GM12878 (cell line): Measurements from ENCODE around the gene SRGAP2C. TPM values are rescaled to one million over a fixed set of nuclear protein-coding genes. Genes with fewer than 3 reads are reported as not detected.
"Not testable (repeated sequence)": the region's sequence is repeated elsewhere in the genome, so short reads cannot be mapped to it uniquely, and the experiment has no call there.

Experiments
- ATAC-seq: fragments of 200-7000 bp; cut with Tn5 transposase; 3 replicates; pipeline ENCODE4 v1.9.1; 2020; ENCODE audit warnings: mild to moderate bottlenecking, moderate library complexity
- BruUV-seq: library from RNA; stranded (reverse); fragments of 400-500 nt; replicated peaks from 2 replicates; lab custom pipeline; 2021; lab: Mats Ljungman, UMichigan
- CTCF ChIA-PET: fragments of 300-600 bp; sonication (Branson Sonifier 250); formaldehyde crosslinking; extraction: SDS; loops from one replicate; lab custom pipeline; 2021; ENCODE audit warnings: inconsistent platforms; lab: Yijun Ruan, JAX
- POLR2A ChIA-PET: fragments of 350-600 bp; formaldehyde crosslinking; extraction: SDS; loops from one replicate; lab custom pipeline; 2021; ENCODE audit warnings: inconsistent platforms; lab: Charles Lee
- RAD21 ChIA-PET: fragments of 300-600 bp; sonication (Branson Sonifier 250); formaldehyde crosslinking; loops from one replicate; lab custom pipeline; 2023; ENCODE audit warnings: antibody characterized with exemption; ENCODE audit not compliant: unreplicated experiment; lab: Charles Lee
- SMC1A ChIA-PET: fragments of 300-600 bp; sonication (Branson Sonifier 250); formaldehyde crosslinking; loops from one replicate; lab custom pipeline; 2023; ENCODE audit not compliant: unreplicated experiment, uncharacterized antibody; lab: Charles Lee
- DNase-seq: peaks from one replicate; pipeline ENCODE4 v3.0.0-alpha.2; 2011; ENCODE audit warnings: low read depth, low spot score
- FAIRE-seq: peaks from 3 replicates; lab custom pipeline; 2011; peaks lifted over from hg19 to GRCh38; lab: Jason Lieb, UNC
- H2AFZ ChIP-seq: 2 replicates; pipeline ENCODE4 v1.6.0; 2011; ENCODE audit warnings: low read depth, low read length, control low read depth; ENCODE audit not compliant: control insufficient read depth
- H3K27ac ChIP-seq: 2 replicates; pipeline ENCODE4 v1.5.1; 2011; ENCODE audit warnings: control low read depth; ENCODE audit not compliant: control insufficient read depth, insufficient read depth
- H3K27me3 ChIP-seq, 2 experiments: replicated peaks in 1 of 2; 2 replicates each; pipeline versions ENCODE4 v1.6.0 to v1.6.1; 2011; ENCODE audit warnings: low read length in 1 of 2; ENCODE audit not compliant: control insufficient read depth in 2 of 2, insufficient read depth in 2 of 2
- H3K36me3 ChIP-seq, 2 experiments: 2 replicates each; pipeline ENCODE4 v1.5.1; 2011; ENCODE audit warnings: low read length in 1 of 2; ENCODE audit not compliant: control insufficient read depth in 2 of 2, insufficient read depth in 2 of 2
- H3K4me1 ChIP-seq: 2 replicates; pipeline ENCODE4 v1.6.1; 2011; ENCODE audit warnings: mild to moderate bottlenecking, low read length, moderate library complexity, mixed read lengths; ENCODE audit not compliant: control insufficient read depth, insufficient read depth
- H3K4me2 ChIP-seq: 2 replicates; pipeline ENCODE4 v1.6.0; 2011; ENCODE audit warnings: control low read depth; ENCODE audit not compliant: control insufficient read depth, insufficient read depth
- H3K4me3 ChIP-seq: fragments of 200-600 bp; sonication (generic); 2 replicates; pipeline ENCODE4 v1.5.1; 2016
- H3K79me2 ChIP-seq: 2 replicates; pipeline ENCODE4 v1.6.0; 2011; ENCODE audit warnings: low read length; ENCODE audit not compliant: control insufficient read depth, insufficient read depth
- H3K9ac ChIP-seq: 2 replicates; pipeline ENCODE4 v1.8.0; 2011; ENCODE audit warnings: low read length, control low read depth, mixed read lengths; ENCODE audit not compliant: control insufficient read depth, insufficient read depth
- H3K9me3 ChIP-seq: replicated peaks from 3 replicates; pipeline ENCODE4 v1.5.1; 2011; ENCODE audit warnings: mild to moderate bottlenecking, low read length; ENCODE audit not compliant: control insufficient read depth, insufficient read depth
- H4K20me1 ChIP-seq: 2 replicates; pipeline ENCODE4 v1.6.0; 2011; ENCODE audit not compliant: control insufficient read depth, insufficient read depth
- WGBS: methylation state at CpG from one replicate; pipeline ENCODE4 v1.1.6; 2016; ENCODE audit warnings: low lambda C conversion rate; ENCODE audit not compliant: insufficient replicate concordance, insufficient coverage; ENCODE audit errors: missing lambda C conversion rate; 5-methylcytosine and 5-hydroxymethylcytosine counted together
- in situ Hi-C: fragments of 300-500 bp; cut with MboI; formaldehyde crosslinking; loops from 9 replicates; pipeline ENCODE4 v1.14.3; 2018; ENCODE audit warnings: mixed read lengths
- intact Hi-C: fragments of 100-400 bp; cut with micrococcal nuclease; formaldehyde crosslinking; loops from one replicate; pipeline ENCODE4 v1.14.2; 2022; ENCODE audit not compliant: unreplicated experiment
- polyA plus RNA-seq, 11 experiments: library from polyadenylated mRNA; depleted of rRNA in 4 of 11; unstranded in 6 of 11; stranded (reverse) in 5 of 11; fragments of >200 nt; fragmentation: Nextera tagmentation in 4 of 11; fragmentation: Illumina TruSeq in 1 of 11; extraction: Ambion mirVana in 4 of 11; extraction: Trizol in 1 of 11; gene quantifications; 1 replicate in 1 of 11; 2 replicates in 10 of 11; pipeline versions ENCODE4 v1.2.1 to v1.2.3, GENCODE V29; 2011 to 2016; ENCODE audit warnings: inconsistent platforms in 2 of 11, missing spikeins in 2 of 11, low read depth in 1 of 11
- total RNA-seq, 4 experiments: library from RNA; depleted of rRNA in 3 of 4; stranded (reverse); fragments of >200 nt in 3 of 4; fragmentation: Illumina TruSeq in 1 of 4; extraction: Trizol in 1 of 4; gene quantifications; 2 replicates each; pipeline versions ENCODE4 v1.2.1 to v1.2.3, GENCODE V29; 2013 to 2021

The SRGAP2C gene
- total and polyA plus RNA-seq, 10 of the 15 experiments (the other 5 are each of a cell fraction or from before 2014, with no cell fraction given), result 0.82 to 7.6 (median 2.3) TPM

- intact Hi-C loops, H3K36me3 ChIP-seq, RAD21 ChIA-PET: not testable (repeated sequence)
Measured at GRCh38 chr1:121298529-121298928, 113.8 kb downstream of the SRGAP2C start.

DNA sequence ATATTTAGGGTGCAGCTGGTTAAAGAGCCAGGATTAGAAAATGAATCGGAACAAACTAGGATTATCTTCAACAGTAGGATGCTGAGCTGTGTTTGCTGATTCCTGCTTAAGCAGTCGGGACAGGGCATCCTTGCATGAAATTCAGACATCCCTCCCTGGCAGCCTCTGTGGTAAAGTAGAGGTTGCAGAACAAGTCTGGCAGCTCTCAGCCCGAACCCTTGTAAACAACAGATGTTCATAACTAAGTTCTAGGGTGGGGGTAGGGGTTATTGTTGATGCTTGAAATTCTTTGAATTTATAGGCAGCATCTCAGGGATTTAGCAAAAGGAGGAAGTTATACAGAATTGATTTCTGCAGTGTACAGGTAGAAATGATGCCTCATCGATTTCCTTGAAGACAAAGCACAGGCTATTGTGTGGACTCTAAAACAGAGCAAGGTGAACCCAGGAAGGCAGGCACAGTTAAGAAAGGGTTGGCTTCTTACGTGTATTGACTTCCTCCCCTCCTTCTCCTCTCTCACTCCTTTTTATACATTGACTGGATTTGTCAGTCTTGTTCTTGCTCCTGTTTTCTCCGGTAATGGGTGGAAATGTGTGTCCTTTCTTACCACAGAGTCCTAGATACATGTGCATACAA lies 114.9 kb downstream of the SRGAP2C start:
- H3K9me3 ChIP-seq, H3K27me3 ChIP-seq, RAD21 ChIA-PET, H3K4me2 ChIP-seq, H4K20me1 ChIP-seq, H3K9ac ChIP-seq, in situ Hi-C loops, BruUV-seq, H2AFZ ChIP-seq, H3K36me3 ChIP-seq, CTCF ChIA-PET, H3K4me3 ChIP-seq, FAIRE-seq, H3K27ac ChIP-seq, POLR2A ChIA-PET, H3K79me2 ChIP-seq, SMC1A ChIA-PET, ATAC-seq, DNase-seq, H3K4me1 ChIP-seq, intact Hi-C loops: not testable (repeated sequence)
- 89% methylated on average over 1 of the region's 6 CpGs for WGBS

More at GRCh38 chr1:121298529-121298928, 113.8 kb downstream of the SRGAP2C start:
- H3K27ac ChIP-seq, BruUV-seq, SMC1A ChIA-PET, H3K9ac ChIP-seq, H3K9me3 ChIP-seq, CTCF ChIA-PET, H3K79me2 ChIP-seq, ATAC-seq, H4K20me1 ChIP-seq, H3K4me3 ChIP-seq, H2AFZ ChIP-seq, H3K27me3 ChIP-seq, in situ Hi-C loops, H3K4me1 ChIP-seq, H3K4me2 ChIP-seq, POLR2A ChIA-PET, FAIRE-seq, DNase-seq: not testable (repeated sequence)
- WGBS, result no CpG with 5 or more reads among the region's 4 CpGs

DNA sequence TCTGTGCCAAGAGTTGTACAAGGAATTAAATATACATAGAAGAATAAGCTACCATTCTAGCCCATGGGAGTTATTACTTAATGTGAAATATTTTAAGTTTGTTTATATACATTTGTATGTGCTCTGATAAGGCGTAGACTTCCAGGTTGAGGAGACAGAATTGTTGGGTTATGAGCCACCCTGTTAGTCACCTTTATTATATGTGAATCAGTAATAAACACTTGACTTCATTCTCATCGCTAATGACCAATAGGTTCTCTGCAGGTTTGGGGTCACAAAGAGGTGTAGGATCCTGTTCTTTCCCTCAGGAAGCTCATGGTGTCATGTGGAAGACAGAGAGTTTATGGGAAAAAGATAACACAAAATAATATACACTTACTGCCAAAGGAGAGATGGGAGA lies 117.1 kb downstream of the SRGAP2C start:
- ATAC-seq, intact Hi-C loops, H3K9ac ChIP-seq, RAD21 ChIA-PET, H4K20me1 ChIP-seq, FAIRE-seq, H3K27me3 ChIP-seq, H3K36me3 ChIP-seq, H3K4me3 ChIP-seq, BruUV-seq, H3K9me3 ChIP-seq, H3K4me1 ChIP-seq, in situ Hi-C loops, DNase-seq, POLR2A ChIA-PET, H2AFZ ChIP-seq, H3K79me2 ChIP-seq, H3K27ac ChIP-seq, CTCF ChIA-PET, SMC1A ChIA-PET, H3K4me2 ChIP-seq: not testable (repeated sequence)
- WGBS, result 88% methylated on average over 1 of the region's 2 CpGs

DNA sequence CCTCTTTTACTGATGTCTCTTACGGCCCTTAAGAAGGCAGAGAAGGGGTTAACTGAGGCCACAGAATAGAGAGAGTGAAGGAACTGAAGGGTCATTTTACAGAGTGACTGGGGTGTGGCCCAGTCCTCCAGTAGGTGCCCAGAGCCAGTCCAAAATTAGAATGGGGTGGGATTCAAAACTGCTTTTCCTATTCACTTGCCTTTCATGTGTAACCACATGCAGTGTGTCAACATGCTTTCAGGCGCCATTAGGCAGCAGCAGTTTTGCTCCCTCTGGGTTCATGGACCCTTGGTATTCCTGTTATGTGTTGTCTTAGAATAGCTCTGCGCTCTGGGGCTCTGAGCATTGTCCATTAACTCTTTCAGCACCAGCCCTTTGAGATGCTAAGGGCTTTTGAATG lies 123.0 kb downstream of the SRGAP2C start:
- H4K20me1 ChIP-seq, ATAC-seq, POLR2A ChIA-PET, RAD21 ChIA-PET, H3K9me3 ChIP-seq, H3K27ac ChIP-seq, in situ Hi-C loops, H3K9ac ChIP-seq, FAIRE-seq, H3K4me1 ChIP-seq, H3K4me3 ChIP-seq, H3K27me3 ChIP-seq, DNase-seq, H3K36me3 ChIP-seq, H2AFZ ChIP-seq, SMC1A ChIA-PET, CTCF ChIA-PET, BruUV-seq, H3K79me2 ChIP-seq, H3K4me2 ChIP-seq, intact Hi-C loops: not testable (repeated sequence)
- WGBS, result 47% methylated on average over 2 of the region's 3 CpGs
